Measurements from ENCODE around the gene RAB36.

RAB36 gene

DNA sequence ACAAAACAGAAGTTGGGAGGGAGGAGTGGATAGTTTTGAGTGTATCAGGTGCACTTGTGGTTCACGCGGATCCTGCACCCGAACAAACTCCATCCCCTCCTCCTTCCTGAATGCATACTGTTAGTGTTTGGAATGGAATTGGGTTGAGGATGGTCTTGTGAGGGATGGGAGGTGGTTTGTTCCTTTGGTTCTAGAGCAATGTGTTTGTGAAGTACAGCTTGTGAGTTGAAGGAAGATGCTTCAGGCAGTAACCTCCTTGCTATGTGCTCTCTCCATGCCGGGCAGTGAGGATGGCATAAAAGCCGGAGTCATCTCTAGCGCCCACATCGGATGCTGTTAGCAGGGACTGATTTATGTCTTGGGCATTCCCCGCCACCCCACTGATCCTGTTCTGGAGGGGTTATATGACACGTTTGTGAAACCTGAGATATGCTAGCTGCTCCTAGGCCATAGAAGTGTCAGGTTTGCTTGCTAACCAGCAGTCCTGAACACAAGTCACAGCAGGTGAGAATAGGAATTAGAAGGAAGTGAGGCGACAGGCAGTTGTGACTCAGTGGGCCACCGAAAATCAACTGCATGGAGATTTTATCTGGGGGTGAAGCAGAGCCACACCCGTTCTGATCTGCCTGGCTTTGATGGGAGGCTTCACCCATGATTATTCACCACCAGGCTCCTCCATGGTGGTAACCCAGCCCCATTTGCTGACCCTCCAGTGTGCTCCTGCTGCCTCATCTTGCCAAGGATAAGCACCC is 37.2 kb downstream of the RAB36 start:
- no peak for DNase-seq (ENCODE audit: low read depth)

DNA sequence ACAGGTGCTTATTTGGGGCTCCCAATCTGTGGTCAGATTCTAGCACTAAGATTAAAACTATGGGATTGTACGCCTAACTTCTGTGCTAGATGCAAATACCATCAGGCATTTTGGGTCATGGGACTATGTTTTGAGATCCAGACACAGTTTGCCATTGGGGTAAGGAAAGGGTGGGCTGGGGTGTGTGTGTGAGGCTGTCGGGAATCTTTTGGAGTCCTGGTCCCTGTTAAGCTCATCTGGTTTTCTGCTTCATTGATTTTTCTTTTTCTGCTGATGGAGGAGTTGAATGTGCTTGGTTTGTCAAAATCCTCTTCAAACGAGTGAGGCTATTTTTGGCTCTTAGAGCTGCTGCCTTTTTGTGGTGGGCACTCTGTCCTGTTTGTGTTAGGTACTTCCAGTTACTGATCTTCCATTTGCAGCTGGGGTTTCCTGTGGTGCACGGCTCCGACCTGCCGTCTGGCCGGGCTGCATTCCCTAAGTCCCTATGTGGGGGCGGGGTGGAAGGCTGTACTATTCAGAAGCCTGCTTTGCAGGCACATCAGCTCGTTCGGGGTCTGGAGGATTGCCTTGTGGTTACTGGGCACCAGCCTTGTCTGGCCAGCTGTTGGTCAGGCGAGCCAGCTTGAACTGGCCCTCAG is 37.9 kb downstream of the RAB36 start:
- no peak for DNase-seq (ENCODE audit: low read depth)

DNA sequence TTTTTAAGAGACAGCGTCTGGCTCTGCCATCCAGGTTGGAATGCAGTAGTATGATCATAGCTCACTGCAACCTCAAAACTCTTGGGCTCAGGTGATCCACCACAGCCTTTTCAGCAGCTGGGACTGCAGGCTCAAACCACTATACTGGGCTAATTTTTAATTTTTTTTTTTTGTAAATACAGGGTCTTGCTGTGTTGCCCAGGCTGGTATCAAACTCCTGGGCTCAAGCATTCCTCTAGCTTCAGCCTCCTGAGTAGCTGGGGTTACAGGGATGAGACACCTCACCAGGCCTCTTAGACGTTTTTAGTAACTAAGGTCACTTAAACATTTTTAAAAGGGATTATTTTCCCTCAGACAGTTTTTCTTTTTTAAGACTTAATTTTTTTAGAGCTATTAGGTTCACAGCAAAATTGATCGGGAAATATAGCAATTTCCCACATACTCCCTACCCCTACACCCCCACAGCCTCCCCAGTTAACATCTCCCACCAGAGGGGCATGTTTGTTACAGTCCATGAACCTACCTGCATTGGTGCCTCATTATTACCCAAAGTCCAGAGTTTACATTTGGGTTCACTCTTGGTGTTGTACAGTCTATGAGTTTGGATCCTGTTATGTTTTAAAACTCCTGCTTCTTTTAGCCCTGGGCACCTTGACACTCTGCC is 39.0 kb downstream of the RAB36 start:
- DNase-seq (ENCODE audit: low read depth) = no peak

DNA sequence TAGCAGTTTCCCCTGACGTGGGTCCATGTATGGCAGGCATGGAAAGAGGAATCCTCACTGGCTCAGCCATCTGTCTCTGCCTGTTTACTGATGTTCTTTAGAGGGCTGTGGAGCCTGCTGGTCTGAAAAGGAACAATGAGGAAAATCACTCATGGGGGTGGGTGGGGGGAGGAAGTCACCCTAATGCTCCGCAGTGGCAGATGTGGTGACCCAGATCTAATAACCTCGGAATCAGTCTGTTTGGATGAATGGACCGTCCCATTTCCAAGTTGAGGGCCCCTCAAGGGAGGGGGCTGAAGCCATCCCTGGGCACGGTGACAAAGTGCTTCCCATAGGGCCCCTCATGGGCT is 39.5 kb downstream of the RAB36 start:
- DNase-seq (ENCODE audit: low read depth) = no peak

DNA sequence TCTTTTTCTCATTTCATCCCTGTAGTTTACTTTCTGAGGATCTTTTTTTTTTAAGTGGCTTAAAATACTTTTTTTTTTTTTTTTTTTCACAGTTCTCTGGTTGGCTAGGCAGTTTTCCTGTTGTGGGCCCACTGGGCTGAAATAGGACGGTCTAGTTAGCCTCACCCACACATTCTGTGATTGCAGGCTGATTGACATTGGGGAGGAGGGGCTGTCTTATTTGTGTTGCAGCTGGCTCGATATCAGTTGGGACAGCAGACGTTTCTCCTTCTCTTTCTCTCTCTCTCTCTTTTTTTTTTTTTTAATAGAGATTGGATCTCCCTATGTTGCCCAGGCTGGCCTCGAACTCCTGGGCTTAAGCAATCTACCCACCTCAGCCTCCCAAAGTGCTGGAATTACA is 41.9 kb downstream of the RAB36 start:
- DNase-seq (ENCODE audit: low read depth) = no peak

DNA sequence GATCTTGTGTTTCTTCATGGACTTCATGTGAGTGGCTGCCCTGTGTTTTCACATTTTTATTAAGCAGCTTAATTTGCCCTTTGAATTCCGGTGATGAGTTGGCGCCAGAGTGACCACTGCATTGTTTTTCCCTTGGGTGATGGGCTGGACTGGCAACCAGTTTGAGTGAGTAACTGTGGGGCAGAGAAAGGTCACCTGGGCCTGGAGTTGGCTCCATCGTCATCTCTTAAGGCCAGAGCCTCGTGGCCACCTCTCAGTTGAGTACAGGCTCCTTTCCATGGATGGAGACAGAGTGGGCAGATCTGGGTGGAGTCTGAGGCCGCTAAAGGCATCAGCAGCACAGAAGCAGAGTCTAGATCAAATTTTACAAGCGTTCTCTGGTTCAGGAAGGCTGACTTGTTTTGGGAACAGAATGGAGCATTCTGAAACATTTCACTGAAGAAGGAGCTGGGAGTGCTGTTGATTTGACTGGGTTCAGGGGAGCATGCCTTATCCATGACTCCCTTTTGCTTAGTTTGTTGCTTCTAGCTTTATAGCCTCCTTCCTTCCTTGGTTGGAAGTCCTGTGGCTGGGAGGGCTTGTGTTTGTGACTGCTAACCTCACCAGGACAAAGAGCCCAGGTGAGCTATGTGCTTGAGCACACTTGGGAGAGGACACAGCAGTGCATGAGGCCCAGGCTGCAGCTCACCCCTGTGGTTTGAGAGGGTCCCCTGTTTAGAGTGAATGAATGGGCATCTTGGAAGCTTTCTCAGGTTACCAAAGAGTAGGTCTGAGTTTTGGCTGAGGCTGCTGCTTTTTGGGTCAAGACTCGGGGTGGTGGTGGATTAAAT is 42.8 kb downstream of the RAB36 start:
- DNase-seq (ENCODE audit: low read depth) = no peak

DNA sequence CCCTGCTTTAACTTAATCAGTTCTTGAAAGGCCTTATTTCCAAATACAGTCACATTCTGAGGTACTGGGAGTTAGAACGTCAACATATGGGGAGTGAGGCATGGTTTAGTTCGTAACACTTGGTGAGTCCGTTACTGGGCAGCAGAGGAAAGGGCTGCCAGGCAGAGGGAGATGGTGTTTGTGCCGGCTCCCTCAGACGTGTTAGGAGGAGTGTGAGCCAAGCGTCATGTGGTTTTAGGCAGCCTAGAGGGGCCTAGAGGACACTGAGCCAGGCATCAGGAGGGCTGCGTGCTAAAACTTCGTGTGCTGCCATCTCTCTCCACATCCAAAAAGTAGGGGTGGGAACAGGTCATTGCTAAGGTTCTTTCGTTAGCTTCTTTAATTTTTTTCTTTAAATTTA is 45.2 kb downstream of the RAB36 start:
- DNase-seq (ENCODE audit: low read depth) = no peak

DNA sequence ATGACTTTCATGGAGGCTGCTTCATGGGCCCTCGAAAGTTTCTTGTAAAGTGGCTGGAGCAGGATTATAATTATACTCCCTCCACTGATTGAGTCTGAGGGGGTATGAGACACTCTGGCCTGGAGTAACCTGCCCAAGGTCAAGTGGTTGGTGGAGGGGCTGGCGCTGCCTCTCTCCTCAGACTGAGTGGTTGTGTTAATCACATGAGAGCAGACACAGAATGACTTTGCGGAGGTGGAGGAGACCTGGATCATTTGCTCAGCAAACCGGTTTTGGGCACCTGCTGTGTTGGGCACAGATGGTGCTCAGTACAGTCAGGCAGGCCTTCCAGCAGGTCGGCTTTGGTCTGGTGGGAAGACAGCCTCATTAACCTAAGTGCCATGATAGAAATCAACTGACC is 46.9 kb downstream of the RAB36 start:
- DNase-seq (ENCODE audit: low read depth) = no peak

DNA sequence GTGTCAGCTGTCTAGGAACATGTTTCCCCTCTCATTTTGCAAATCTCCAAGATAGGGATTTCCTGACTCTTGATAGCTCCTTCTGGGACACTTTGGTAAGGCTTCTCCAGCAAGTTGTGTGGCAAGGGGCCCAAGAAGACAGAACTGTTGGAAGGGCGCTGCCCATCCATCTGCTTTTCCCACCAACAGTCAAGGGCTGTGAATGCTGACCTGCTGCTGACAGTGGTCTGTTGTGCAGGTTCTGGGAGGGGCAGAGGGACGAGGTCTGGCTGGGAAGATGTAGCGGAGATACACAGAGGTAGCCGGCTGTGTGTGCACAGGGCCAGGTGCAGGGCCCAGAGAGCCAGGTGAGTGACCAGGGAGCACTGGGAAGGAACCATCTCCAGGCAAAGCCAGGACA is 47.3 kb downstream of the RAB36 start:
- no peak for DNase-seq (ENCODE audit: low read depth)

DNA sequence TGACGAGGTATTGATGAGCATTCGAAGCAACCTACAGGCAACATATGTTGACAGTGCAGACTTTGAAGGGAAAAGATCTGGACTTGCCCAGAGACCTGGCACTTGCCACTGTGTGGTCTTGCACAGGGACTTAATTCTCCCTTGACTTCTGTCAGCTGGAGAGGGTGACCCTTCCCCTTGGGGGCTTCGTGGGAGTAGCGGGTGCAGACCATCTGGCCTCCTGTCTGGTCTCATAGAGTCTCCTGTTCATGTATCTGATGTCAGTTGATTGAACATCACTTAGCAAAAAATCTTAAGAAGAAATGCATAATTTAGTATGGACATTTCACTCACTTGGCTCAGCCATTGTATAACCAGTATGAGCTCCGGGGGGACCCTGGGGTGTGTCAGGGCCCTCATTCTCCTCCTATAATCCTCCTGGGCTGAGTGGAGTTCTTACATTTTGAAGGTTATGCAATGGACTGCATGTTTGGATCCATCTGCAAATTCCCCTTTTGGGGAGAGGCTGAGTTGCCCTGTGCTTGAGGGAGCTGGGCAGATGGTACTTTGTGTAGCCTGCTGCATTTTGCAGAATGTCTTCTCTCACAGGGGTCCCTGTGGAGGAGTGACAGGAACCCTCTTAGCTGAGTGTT is 48.0 kb downstream of the RAB36 start:
- DNase-seq (ENCODE audit: low read depth) = no peak

DNA sequence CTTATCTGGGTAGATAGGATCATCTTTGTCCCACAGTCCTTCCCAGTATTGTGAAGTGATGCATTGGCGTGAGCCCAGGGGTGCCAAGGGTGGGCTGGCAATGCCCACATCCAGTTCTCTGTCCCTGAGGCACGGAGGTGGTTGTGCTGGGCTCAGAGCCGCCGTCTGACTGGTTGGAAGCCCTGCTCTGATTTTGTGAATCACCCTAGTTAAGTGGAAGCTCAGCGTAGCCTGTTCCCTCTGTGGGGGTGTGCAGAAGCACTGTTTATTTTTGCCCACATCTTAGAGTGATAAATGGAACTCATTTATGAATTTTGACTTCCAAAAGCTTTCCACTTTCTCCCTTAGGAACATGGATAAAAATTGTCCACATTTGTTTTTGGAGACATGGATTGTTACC is 48.6 kb downstream of the RAB36 start:
- no peak for DNase-seq (ENCODE audit: low read depth)

DNA sequence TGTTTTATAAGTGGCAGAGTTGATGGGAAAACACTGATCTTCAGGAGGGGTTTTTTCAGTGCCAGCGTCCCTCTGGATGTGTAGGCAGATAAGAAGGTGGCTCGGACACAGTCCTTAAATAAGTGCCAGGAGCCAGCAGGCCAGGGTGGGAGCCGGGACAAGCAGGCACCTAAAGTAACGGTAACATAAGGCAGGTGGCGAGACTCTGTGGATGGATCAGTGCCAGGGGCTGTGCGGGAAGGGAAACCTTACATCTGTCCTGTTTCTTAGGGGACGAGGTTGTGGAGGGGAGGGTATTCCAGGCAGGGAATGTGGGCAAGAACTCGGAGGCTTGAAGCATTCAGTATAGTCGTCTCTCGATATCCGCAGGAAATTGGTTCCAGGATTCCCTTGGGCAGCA is 50.9 kb downstream of the RAB36 start:
- no peak for DNase-seq (ENCODE audit: low read depth)

DNA sequence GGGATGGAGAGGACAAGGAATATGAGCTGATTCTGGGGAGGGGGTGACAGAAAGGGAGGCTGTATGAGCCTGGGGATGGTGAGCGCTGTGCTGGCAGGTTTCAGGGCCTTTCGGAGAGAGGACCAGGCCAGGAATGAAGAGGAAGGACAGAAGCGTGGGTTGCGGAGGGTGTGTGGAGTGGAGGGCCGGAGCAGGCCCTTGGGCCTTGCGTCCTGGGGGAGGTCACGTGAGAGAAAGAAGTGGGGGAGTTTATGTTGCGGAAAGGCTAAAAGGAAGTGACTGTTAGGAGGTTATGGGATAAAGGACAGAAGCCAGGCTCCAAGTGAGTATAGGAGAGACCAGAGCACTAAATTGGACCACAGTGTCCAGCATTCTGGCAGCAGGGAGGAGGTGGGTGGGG is 52.6 kb downstream of the RAB36 start:
- DNase-seq (ENCODE audit: low read depth) = no peak

DNA sequence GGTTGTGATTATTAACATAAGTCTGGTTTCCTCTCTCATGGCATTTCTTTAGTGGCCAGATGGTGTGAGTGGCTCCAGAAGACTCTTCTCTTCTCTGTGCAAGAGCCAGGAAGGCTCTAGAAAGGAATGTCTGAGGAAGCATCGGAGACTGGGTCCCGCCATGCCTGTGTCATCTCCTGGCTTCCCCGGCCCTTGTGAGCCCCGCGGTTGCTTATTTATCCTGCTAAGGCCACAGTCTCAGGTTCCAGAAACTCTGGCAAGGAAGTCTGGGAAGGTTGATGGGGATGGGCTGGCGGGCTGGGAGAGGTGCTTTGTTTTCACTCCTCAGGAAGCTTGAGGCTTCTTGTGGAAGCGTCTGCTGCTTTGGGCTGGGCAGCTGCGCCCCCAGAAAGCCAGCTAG is 53.9 kb downstream of the RAB36 start:
- no peak for DNase-seq (ENCODE audit: low read depth)

DNA sequence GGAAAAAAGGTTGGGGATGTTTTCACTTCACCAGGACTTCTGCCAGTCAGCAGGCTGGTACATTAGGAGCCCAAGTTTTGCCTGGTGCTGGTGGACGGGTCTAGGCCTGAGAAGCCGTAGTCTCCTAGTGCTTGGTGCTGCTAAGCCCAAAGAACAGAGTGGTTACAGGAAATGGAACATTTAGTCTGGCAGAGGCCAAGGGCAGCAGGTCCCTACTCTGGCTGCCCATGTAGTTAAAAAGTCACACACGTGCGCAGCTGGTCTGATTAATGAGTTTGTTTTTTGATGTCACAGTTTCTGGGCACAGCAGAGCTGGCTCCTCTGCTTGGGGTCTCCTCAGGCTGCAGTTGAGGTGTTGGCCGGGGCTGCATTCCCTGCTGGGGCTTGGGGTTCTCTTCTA is 55.6 kb downstream of the RAB36 start:
- no peak for DNase-seq (ENCODE audit: low read depth)

DNA sequence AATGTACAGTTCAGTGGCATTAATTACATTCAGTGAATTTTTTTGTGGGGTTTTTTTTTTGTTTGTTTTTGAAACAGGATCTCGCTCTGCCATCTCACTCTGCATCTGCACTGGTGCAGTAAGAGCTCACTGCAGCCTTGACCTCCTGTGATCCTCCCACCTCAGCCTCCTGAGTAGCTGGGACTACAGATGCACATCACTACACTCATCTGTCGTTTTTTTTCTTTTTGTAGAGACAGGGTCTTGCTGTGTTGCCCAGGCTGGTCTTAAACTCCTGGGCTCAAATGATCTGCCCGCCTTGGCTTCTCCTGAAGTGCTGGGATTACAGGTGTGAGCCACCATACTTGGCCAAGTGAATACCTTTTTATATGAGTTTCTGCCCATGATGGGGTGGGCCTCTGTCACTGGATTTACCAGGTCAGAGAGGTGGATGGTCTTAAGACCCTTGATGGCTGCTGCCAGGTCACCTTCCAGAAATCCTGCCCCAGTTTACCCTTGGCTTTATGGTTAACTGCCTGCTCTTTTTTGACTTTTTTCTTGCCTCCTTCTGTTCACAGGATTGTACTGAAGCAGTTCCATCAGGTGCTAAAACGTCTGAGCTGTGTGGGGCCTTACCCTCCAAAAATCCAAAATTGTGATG is 57.7 kb downstream of the RAB36 start:
- DNase-seq (ENCODE audit: low read depth) = no peak

DNA sequence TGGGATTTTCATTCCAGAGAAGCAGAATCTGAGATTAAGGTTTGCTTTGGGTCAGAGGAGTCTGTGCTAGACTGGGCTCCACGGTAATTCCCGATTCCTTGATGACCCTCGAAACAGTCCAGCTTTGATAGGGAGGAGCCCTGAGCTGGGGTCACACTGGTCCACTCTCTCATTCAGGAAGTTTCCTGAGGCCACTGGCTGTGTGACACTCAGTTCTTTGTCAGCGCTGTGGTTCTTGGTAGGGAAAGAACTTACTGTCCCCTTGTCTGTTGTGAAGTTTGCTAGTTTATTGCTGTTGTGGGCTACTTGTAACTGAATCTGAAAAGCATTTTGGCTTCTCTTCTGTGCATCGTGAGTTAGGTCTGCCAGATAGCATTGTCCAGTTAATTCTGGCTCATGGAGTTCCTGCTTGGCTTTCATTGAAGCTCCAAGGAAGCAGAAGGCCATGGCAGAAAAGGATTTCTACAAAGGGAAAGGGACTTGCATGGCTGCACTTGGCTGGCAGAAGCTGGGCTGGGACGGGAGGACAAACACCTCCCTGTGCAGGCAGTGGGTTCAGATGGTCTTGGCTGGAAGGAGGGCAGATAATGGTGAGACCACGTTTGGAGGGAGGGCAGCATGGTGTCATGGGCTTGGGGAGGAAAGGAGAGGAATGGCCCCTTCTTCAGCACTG is 58.3 kb downstream of the RAB36 start:
- no peak for DNase-seq (ENCODE audit: low read depth)

DNA sequence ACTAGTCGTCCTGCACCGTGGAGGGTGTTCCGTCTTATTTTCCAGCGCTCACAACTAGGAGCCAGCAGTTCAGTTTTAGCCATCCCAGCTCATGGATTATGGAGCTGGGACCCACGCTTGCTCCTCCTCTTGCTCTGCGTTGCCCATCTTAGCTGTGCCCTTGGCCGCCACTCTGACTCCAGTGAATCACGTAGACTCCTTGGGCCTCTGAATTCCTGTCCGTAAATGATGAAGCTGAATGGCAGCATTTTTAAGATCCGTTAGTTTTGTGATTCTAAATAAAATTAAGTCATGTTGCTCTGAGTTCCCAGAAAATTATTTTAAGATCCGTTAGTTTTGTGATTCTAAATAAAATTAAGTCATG is 58.8 kb downstream of the RAB36 start:
- DNase-seq (ENCODE audit: low read depth) = no peak

DNA sequence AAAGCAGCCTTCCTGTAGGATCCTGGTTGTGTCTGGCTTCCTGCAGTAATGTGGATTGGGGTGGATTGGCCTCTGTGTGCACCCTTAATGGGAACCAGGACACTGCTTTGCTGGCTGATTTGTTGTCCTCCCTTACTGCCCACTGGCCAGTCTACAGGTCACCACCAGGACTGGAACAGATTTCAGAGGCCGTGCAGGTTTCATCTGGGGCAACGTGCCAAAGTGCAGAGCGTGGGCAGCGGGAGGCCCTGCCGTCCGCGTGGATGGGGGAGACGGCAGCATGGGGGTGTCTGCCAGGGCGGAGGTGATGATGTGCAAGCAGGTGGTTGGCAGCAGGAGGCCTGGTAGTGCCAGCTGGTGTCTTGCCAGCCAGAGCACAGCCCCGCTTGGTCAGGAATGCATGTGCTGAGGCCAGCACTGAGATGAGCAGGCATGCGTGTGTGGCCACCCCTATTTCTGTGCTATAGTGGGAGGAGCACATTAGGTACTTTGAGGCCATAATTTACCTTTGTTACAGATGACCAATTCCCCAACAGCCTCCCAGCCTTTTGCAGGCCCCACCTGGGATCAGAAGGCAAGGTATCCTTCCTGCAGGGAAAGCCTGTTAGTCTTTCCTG is 59.4 kb downstream of the RAB36 start:
- no peak for DNase-seq (ENCODE audit: low read depth)

DNA sequence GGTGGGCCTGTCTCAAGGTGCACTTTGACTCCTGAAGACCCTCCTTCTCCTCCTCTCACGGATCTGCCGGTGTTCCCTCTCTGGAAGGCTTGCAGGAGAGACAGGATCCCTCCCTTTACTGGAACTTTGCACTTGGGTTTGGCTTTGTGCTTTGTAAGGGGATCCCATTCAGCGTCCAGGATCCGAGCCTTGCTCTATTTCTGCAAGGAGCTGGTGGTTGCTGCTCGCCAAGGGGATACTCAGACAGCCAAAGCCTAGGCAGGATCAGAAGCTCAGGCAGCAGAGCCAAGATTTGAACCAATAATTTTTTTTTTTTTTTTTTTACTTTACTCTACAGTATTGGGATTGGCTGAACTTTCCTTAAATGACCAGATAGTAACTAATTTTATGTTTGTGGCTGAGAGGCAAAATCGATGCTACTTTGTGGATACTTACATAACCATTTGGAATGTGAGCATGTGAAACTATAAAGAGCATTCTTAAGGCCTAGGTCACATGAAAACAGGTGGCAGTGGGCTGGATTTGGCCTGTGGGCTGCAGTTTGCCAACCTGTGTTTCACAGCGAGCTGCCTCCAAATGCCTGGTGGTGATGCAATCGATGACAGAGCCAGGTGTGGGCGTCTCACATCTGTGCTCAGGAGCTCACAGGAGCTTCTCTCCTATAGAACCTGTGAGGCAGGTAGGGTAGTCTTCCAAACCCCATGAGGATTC is 60.2 kb downstream of the RAB36 start:
- DNase-seq (ENCODE audit: low read depth) = no peak
